ENCODE results near the gene VAV1.

DNA sequence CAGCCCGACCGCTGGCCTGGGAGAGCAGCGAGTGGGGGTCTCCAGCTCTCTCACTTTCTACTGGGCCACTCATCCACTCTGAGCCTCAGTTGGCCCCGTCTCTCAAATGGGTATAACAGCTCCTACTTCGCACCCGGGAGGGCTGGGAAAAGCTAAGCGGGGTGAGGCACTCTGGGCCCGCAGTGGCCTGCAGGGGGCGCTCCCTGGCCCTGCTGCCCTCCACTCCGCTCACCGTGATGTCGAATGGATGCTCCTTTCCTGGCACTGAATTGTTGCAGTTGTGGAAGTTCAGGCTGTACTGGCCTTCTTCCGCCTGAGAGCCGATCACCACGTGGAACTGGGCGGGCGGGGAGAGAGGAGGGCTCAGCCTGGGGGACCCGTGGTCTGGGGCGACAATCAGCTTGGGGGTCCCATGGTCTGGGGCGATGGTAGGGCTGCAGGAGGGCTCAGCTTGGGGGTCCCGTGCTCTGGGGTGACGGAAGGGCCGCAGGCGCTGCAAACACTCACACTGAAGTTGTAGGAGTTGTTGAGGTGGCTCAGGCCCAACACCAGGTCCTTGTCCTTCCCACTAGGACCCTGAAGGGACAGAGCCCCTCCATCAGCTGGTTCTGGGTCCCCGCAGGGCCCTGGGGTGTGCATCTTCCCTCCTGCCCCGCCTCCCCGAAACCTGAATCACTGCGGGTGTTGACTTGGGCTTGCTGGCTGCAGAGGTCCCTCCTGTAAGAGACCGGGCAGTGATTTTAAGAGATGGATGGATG lies 39.0 kb upstream of the VAV1 start:
- no peak for TF ChIP-seq ZNF543 (CRISPR knock-in tag; IDR thresholded peaks at IDR 0.05)
- no peak for TF ChIP-seq ZNF30 (CRISPR knock-in tag; IDR thresholded peaks at IDR 0.05)
- no peak for TF ChIP-seq KLF9 (CRISPR knock-in tag; IDR thresholded peaks at IDR 0.05; ENCODE audit: low read depth)
- no peak for TF ChIP-seq EZH2 (conservative IDR thresholded peaks at IDR 0.05; ENCODE audit: low read depth, low read length)
- TF ChIP-seq, protein P1, sequence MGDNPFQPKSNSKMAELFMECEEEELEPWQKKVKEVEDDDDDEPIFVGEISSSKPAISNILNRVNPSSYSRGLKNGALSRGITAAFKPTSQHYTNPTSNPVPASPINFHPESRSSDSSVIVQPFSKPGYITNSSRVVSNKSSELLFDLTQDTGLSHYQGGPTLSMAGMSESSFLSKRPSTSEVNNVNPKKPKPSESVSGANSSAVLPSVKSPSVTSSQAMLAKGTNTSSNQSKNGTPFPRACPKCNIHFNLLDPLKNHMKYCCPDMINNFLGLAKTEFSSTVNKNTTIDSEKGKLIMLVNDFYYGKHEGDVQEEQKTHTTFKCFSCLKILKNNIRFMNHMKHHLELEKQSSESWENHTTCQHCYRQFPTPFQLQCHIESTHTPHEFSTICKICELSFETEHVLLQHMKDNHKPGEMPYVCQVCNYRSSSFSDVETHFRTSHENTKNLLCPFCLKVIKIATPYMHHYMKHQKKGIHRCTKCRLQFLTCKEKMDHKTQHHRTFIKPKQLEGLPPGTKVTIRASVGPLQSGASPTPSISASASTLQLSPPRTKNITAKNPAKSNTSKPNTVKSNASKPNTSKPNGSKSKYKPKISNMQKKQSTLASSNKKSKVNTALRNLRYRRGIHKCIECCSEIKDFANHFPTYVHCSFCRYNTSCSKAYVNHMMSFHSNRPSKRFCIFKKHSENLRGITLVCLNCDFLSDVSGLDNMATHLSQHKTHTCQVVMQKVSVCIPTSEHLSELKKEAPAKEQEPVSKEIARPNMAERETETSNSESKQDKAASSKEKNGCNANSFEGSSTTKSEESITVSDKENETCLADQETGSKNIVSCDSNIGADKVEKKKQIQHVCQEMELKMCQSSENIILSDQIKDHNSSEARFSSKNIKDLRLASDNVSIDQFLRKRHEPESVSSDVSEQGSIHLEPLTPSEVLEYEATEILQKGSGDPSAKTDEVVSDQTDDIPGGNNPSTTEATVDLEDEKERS (CRISPR knock-in tag; IDR thresholded peaks at IDR 0.05): no peak
- no peak for TF ChIP-seq MLLT10 (CRISPR knock-in tag; IDR thresholded peaks at IDR 0.05)
- TF ChIP-seq ZNF614 (CRISPR knock-in tag; IDR thresholded peaks at IDR 0.05; ENCODE audit: borderline replicate concordance): no peak
- TF ChIP-seq, protein P2, sequence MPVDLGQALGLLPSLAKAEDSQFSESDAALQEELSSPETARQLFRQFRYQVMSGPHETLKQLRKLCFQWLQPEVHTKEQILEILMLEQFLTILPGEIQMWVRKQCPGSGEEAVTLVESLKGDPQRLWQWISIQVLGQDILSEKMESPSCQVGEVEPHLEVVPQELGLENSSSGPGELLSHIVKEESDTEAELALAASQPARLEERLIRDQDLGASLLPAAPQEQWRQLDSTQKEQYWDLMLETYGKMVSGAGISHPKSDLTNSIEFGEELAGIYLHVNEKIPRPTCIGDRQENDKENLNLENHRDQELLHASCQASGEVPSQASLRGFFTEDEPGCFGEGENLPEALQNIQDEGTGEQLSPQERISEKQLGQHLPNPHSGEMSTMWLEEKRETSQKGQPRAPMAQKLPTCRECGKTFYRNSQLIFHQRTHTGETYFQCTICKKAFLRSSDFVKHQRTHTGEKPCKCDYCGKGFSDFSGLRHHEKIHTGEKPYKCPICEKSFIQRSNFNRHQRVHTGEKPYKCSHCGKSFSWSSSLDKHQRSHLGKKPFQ (CRISPR knock-in tag; IDR thresholded peaks at IDR 0.05; ENCODE audit: insufficient replicate concordance): no peak
- no peak for TF ChIP-seq GTF2F1 (IDR thresholded peaks at IDR 0.05; ENCODE audit: low read length)
- TF ChIP-seq MAFK (conservative IDR thresholded peaks at IDR 0.05 in 1 of 2, IDR thresholded peaks at IDR 0.05 in 1 of 2; ENCODE audit: low read length in 2 of 2): no peak
- no peak for TF ChIP-seq ZNF570 (CRISPR knock-in tag; IDR thresholded peaks at IDR 0.05; ENCODE audit: borderline replicate concordance)
- TF ChIP-seq, protein P3, sequence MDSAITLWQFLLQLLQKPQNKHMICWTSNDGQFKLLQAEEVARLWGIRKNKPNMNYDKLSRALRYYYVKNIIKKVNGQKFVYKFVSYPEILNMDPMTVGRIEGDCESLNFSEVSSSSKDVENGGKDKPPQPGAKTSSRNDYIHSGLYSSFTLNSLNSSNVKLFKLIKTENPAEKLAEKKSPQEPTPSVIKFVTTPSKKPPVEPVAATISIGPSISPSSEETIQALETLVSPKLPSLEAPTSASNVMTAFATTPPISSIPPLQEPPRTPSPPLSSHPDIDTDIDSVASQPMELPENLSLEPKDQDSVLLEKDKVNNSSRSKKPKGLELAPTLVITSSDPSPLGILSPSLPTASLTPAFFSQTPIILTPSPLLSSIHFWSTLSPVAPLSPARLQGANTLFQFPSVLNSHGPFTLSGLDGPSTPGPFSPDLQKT (CRISPR knock-in tag; IDR thresholded peaks at IDR 0.05; ENCODE audit: borderline replicate concordance): no peak
- TF ChIP-seq MBD4 (IDR thresholded peaks at IDR 0.05; ENCODE audit: borderline replicate concordance, low read length): no peak
